CD4-positive, alpha-beta memory T cell (primary cell): ENCODE data around the gene STK24. TPM values are rescaled to one million over a fixed set of nuclear protein-coding genes. Genes with fewer than 3 reads are reported as not detected.

Source experiments
- CTCF ChIA-PET: fragments of 350-600 bp; sonication (Branson Sonifier 250); formaldehyde crosslinking; loops from one replicate; lab custom pipeline; 2021; ENCODE audit warnings: inconsistent platforms; ENCODE audit not compliant: partially characterized antibody; lab: Charles Lee
- POLR2A ChIA-PET: fragments of 350-600 bp; sonication (Branson Sonifier 250); formaldehyde crosslinking; loops from one replicate; lab custom pipeline; 2021; ENCODE audit not compliant: partially characterized antibody; lab: Charles Lee
- DNase-seq, 5 donors: peaks; one replicate each; pipeline versions ENCODE4 v3.0.0 to v3.0.0-alpha.2; 2020 to 2022; ENCODE audit warnings: mixed read lengths in 1 of 5
- H3K27ac ChIP-seq: one replicate; pipeline ENCODE4 v1.7.0; 2013; ENCODE audit warnings: low read depth, low read length
- H3K27me3 ChIP-seq: 2 replicates; pipeline ENCODE4 v1.7.0; 2013; ENCODE audit warnings: mild to moderate bottlenecking, low read length, moderate library complexity; ENCODE audit not compliant: insufficient read depth
- H3K36me3 ChIP-seq: 2 replicates; pipeline ENCODE4 v1.7.0; 2013; ENCODE audit warnings: mild to moderate bottlenecking, low read length, moderate library complexity; ENCODE audit not compliant: insufficient read depth
- H3K4me1 ChIP-seq: 2 replicates; pipeline ENCODE4 v1.7.0; 2013; ENCODE audit warnings: mild to moderate bottlenecking, low read length, moderate library complexity; ENCODE audit not compliant: insufficient read depth
- H3K4me3 ChIP-seq, 2 donors: one replicate each; pipeline ENCODE4 v1.7.0; 2013; ENCODE audit warnings: low read length in 2 of 2, mild to moderate bottlenecking in 1 of 2
- H3K9me3 ChIP-seq, 2 donors: one replicate each; pipeline ENCODE4 v1.7.0; 2013; ENCODE audit warnings: low read length in 2 of 2, control low read depth in 1 of 2; ENCODE audit not compliant: control insufficient read depth in 1 of 2
- H3K27ac Mint-ChIP-seq, 7 donors: one replicate each; pipeline ENCODE4 v1.8.0; 2020 to 2021; ENCODE audit warnings: mixed read lengths in 7 of 7, mild to moderate bottlenecking in 6 of 7, inconsistent platforms in 3 of 7, moderate library complexity in 3 of 7
- H3K27me3 Mint-ChIP-seq, 2 donors: one replicate each; pipeline ENCODE4 v1.8.0; 2020 to 2021; ENCODE audit warnings: mixed read lengths in 2 of 2
- H3K36me3 Mint-ChIP-seq, 2 donors: one replicate each; pipeline ENCODE4 v1.8.0; 2020 to 2021; ENCODE audit warnings: mixed read lengths in 2 of 2, inconsistent platforms in 1 of 2, mild to moderate bottlenecking in 1 of 2
- H3K4me1 Mint-ChIP-seq, 4 donors: one replicate each; pipeline ENCODE4 v1.8.0; 2020 to 2021; ENCODE audit warnings: mixed read lengths in 4 of 4, mild to moderate bottlenecking in 1 of 4
- H3K4me3 Mint-ChIP-seq, 8 donors: one replicate each; pipeline ENCODE4 v1.8.0; 2020 to 2021; ENCODE audit warnings: mixed read lengths in 8 of 8, mild to moderate bottlenecking in 7 of 8, moderate library complexity in 6 of 8, inconsistent platforms in 3 of 8
- H3K9me3 Mint-ChIP-seq, 8 donors: one replicate each; pipeline ENCODE4 v1.8.0; 2020 to 2021; ENCODE audit warnings: mixed read lengths in 8 of 8, mild to moderate bottlenecking in 5 of 8, inconsistent platforms in 3 of 8, moderate library complexity in 1 of 8
- intact Hi-C: fragments of 100-400 bp; cut with micrococcal nuclease; formaldehyde crosslinking; loops from one replicate; pipeline ENCODE4 v1.15.1; 2023
- polyA plus RNA-seq, 2 donors: library from polyadenylated mRNA; unstranded; fragments of 300-500 nt; fragmentation: Illumina TruSeq; gene quantifications; one replicate each; pipeline ENCODE4 v1.2.3, GENCODE V29; 2021
- total RNA-seq, 2 experiments: library from RNA; stranded (reverse); gene quantifications; one replicate each; pipeline ENCODE4 v1.2.3, GENCODE V29; 2021

The STK24 gene
- total and polyA plus RNA-seq, 4 experiments from 2014 or later, result 24.2 to 147 (median 118) TPM

GRCh38 chr13:98429977-98430736, 146.8 kb downstream of the STK24 start:
- H3K4me1 Mint-ChIP-seq, result no peaks in the 10 kb centered on the region
- peaks cover 10 to 28% of the 10 kb centered on the region in 2 donors for H3K27me3 Mint-ChIP-seq
- Histone ChIP-seq H3K27me3 (no peaks in the 10 kb centered on the region), H3K9me3 (no peaks in the 10 kb centered on the region), H3K4me1 (no peaks in the 10 kb centered on the region), H3K27ac (no peak overlapping the region), H3K36me3 (no peaks in the 10 kb centered on the region), H3K4me3 (no peak overlapping the region)
- no peak overlapping the region for H3K4me3 Mint-ChIP-seq
- POLR2A ChIA-PET, result interaction anchor here (0.6 kb wide), 1 partner anchor 106 kb away, joined by 4 read pairs; no protein-coding TSS in a partner anchor
- H3K27ac Mint-ChIP-seq, result no peak overlapping the region
- DNase-seq, result no peak
- peaks cover 0 to 3% (median 0%) of the 10 kb centered on the region in 8 donors for H3K9me3 Mint-ChIP-seq
- intact Hi-C loops, result no loop called here
- CTCF ChIA-PET, result interaction anchor here (1.8 kb wide), 1 partner anchor 15 kb away, joined by 5 read pairs; no protein-coding TSS in a partner anchor
- no peaks in the 10 kb centered on the region for H3K36me3 Mint-ChIP-seq

- H3K27me3 ChIP-seq, result no peaks in the 10 kb centered on the region
- Mint-ChIP-seq H3K36me3 (no peaks in the 10 kb centered on the region), H3K9me3 (peaks cover 0 to 3% (median 0%) of the 10 kb centered on the region in 8 donors), H3K27ac (no peak overlapping the region), H3K4me1 (no peaks in the 10 kb centered on the region), H3K27me3 (peaks cover 10 to 26% of the 10 kb centered on the region in 2 donors), H3K4me3 (no peak overlapping the region)
- H3K9me3 ChIP-seq, result no peaks in the 10 kb centered on the region
- no peaks in the 10 kb centered on the region for H3K36me3 ChIP-seq
- no peak overlapping the region for H3K27ac ChIP-seq
- intact Hi-C loops, result no loop called here
- no peak for DNase-seq
- CTCF ChIA-PET, result no interaction called here
- POLR2A ChIA-PET, result no interaction called here
- no peaks in the 10 kb centered on the region for H3K4me1 ChIP-seq
- no peak overlapping the region for H3K4me3 ChIP-seq
Measured at GRCh38 chr13:98429531-98429930, 147.4 kb downstream of the STK24 start.

- Mint-ChIP-seq H3K27me3 (peaks cover 8 to 26% of the 10 kb centered on the region in 2 donors), H3K9me3 (peaks cover 0 to 3% (median 0%) of the 10 kb centered on the region in 8 donors), H3K36me3 (no peaks in the 10 kb centered on the region), H3K4me3 (no peak overlapping the region), H3K4me1 (no peaks in the 10 kb centered on the region), H3K27ac (peak overlapping the region in 1 of 7 donors; percentile 51)
- no peak overlapping the region for H3K27ac ChIP-seq
- no peaks in the 10 kb centered on the region for H3K36me3 ChIP-seq
- intact Hi-C loops, result no loop called here
- H3K27me3 ChIP-seq, result no peaks in the 10 kb centered on the region
- H3K4me3 ChIP-seq, result no peak overlapping the region
- no peaks in the 10 kb centered on the region for H3K9me3 ChIP-seq
- ChIA-PET CTCF (no interaction called here), POLR2A (no interaction called here)
- H3K4me1 ChIP-seq, result no peaks in the 10 kb centered on the region
- DNase-seq, result no peak
Measured at GRCh38 chr13:98429081-98429480, 147.8 kb downstream of the STK24 start.

- Mint-ChIP-seq H3K36me3 (no peaks in the 10 kb centered on the region), H3K27ac (no peak overlapping the region), H3K4me3 (no peak overlapping the region), H3K9me3 (no peaks in the 10 kb centered on the region), H3K4me1 (no peaks in the 10 kb centered on the region), H3K27me3 (peaks cover 12 to 26% of the 10 kb centered on the region in 2 donors)
- no peaks in the 10 kb centered on the region for H3K4me1 ChIP-seq
- ChIA-PET CTCF (no interaction called here), POLR2A (no interaction called here)
- no peaks in the 10 kb centered on the region for H3K36me3 ChIP-seq
- H3K27me3 ChIP-seq, result no peaks in the 10 kb centered on the region
- H3K4me3 ChIP-seq, result no peak overlapping the region
- no peak for DNase-seq
- H3K27ac ChIP-seq, result no peak overlapping the region
- no peaks in the 10 kb centered on the region for H3K9me3 ChIP-seq
- intact Hi-C loops, result no loop called here
Measured at GRCh38 chr13:98428256-98428966, 148.5 kb downstream of the STK24 start.

- H3K9me3 Mint-ChIP-seq, result no peaks in the 10 kb centered on the region
- intact Hi-C loops, result no loop called here
- H3K9me3 ChIP-seq, result no peaks in the 10 kb centered on the region
- no peaks in the 10 kb centered on the region for H3K4me1 ChIP-seq
- ChIA-PET CTCF (interaction anchor here (1.6 kb wide), 1 partner anchor 18 kb away, joined by 4 read pairs; no protein-coding TSS in a partner anchor), POLR2A (no interaction called here)
- H3K27me3 Mint-ChIP-seq, result peaks cover 12 to 26% of the 10 kb centered on the region in 2 donors
- no peak overlapping the region for H3K27ac ChIP-seq
- H3K4me3 Mint-ChIP-seq, result no peak overlapping the region
- DNase-seq, result no peak
- no peaks in the 10 kb centered on the region for H3K36me3 Mint-ChIP-seq
- no peaks in the 10 kb centered on the region for H3K36me3 ChIP-seq
- no peak overlapping the region for H3K4me3 ChIP-seq
- no peak overlapping the region for H3K27ac Mint-ChIP-seq
- H3K27me3 ChIP-seq, result no peaks in the 10 kb centered on the region
- H3K4me1 Mint-ChIP-seq, result no peaks in the 10 kb centered on the region
Measured at GRCh38 chr13:98427331-98427995, 149.4 kb downstream of the STK24 start.

- POLR2A ChIA-PET, result no interaction called here
- intact Hi-C loops, result no loop called here
- Mint-ChIP-seq H3K27me3 (peaks cover 14 to 17% of the 10 kb centered on the region in 2 donors), H3K27ac (no peak overlapping the region), H3K4me1 (no peaks in the 10 kb centered on the region), H3K36me3 (no peaks in the 10 kb centered on the region), H3K4me3 (no peak overlapping the region), H3K9me3 (no peaks in the 10 kb centered on the region)
- no peaks in the 10 kb centered on the region for H3K4me1 ChIP-seq
- H3K9me3 ChIP-seq, result no peaks in the 10 kb centered on the region
- CTCF ChIA-PET, result no interaction called here
- H3K27me3 ChIP-seq, result no peaks in the 10 kb centered on the region
- DNase-seq, result no peak
- H3K4me3 ChIP-seq, result no peak overlapping the region
- H3K27ac ChIP-seq, result no peak overlapping the region
- H3K36me3 ChIP-seq, result no peaks in the 10 kb centered on the region
Measured at GRCh38 chr13:98423417-98423816, 153.5 kb downstream of the STK24 start.

- H3K9me3 ChIP-seq, result no peaks in the 10 kb centered on the region
- no peaks in the 10 kb centered on the region for H3K27me3 ChIP-seq
- Mint-ChIP-seq H3K4me1 (no peaks in the 10 kb centered on the region), H3K4me3 (no peak overlapping the region), H3K27ac (no peak overlapping the region), H3K36me3 (no peaks in the 10 kb centered on the region), H3K9me3 (peaks cover 0 to 7% (median 2%) of the 10 kb centered on the region in 8 donors), H3K27me3 (peaks cover 9 to 21% of the 10 kb centered on the region in 2 donors)
- DNase-seq, result no peak
- H3K4me3 ChIP-seq, result no peak overlapping the region
- intact Hi-C loops, result no loop called here
- no peak overlapping the region for H3K27ac ChIP-seq
- H3K4me1 ChIP-seq, result no peaks in the 10 kb centered on the region
- POLR2A ChIA-PET, result no interaction called here
- H3K36me3 ChIP-seq, result no peaks in the 10 kb centered on the region
- CTCF ChIA-PET, result interaction anchor here (1.0 to 1.6 kb wide), 2 partner anchors 12 to 23 kb away, joined by 3 to 5 read pairs; no protein-coding TSS in a partner anchor
Measured at GRCh38 chr13:98422046-98422445, 154.9 kb downstream of the STK24 start.
